Nephron (organoid): ENCODE measurements around the gene MCEE.
"Not testable (repeated sequence)": the region's sequence is repeated elsewhere in the genome, so short reads cannot be mapped to it uniquely, and the experiment has no call there.

ENCODE experiments used
- H3K27ac Mint-ChIP-seq, 3 experiments: 2 replicates each; pipeline ENCODE4 v1.8.0; 2020; ENCODE audit warnings: mixed read lengths in 3 of 3, mild to moderate bottlenecking in 2 of 3, moderate library complexity in 1 of 3
- H3K27me3 Mint-ChIP-seq: 2 replicates; pipeline ENCODE4 v1.8.0; 2021; ENCODE audit warnings: low read depth, mild to moderate bottlenecking, moderate library complexity, mixed read lengths
- H3K36me3 Mint-ChIP-seq: 2 replicates; pipeline ENCODE4 v1.8.0; 2020; ENCODE audit warnings: low read depth, mixed read lengths
- H3K4me1 Mint-ChIP-seq: 2 replicates; pipeline ENCODE4 v1.8.0; 2020; ENCODE audit warnings: mixed read lengths
- H3K4me3 Mint-ChIP-seq, 3 experiments: 2 replicates each; pipeline ENCODE4 v1.8.0; 2020; ENCODE audit warnings: mild to moderate bottlenecking in 3 of 3, mixed read lengths in 3 of 3, moderate library complexity in 2 of 3
- H3K9me3 Mint-ChIP-seq: 2 replicates; pipeline ENCODE4 v1.8.0; 2020; ENCODE audit warnings: mixed read lengths
- TF ChIP-seq, protein P1 (sequence below), 3 experiments: fragments of 200-600 bp; sonication (generic); IDR thresholded peaks; one replicate each; pipeline ENCODE4 v1.5.0; 2021; ENCODE audit warnings: antibody characterized with exemption in 3 of 3; ENCODE audit not compliant: unreplicated experiment in 3 of 3

MCEE gene

DNA sequence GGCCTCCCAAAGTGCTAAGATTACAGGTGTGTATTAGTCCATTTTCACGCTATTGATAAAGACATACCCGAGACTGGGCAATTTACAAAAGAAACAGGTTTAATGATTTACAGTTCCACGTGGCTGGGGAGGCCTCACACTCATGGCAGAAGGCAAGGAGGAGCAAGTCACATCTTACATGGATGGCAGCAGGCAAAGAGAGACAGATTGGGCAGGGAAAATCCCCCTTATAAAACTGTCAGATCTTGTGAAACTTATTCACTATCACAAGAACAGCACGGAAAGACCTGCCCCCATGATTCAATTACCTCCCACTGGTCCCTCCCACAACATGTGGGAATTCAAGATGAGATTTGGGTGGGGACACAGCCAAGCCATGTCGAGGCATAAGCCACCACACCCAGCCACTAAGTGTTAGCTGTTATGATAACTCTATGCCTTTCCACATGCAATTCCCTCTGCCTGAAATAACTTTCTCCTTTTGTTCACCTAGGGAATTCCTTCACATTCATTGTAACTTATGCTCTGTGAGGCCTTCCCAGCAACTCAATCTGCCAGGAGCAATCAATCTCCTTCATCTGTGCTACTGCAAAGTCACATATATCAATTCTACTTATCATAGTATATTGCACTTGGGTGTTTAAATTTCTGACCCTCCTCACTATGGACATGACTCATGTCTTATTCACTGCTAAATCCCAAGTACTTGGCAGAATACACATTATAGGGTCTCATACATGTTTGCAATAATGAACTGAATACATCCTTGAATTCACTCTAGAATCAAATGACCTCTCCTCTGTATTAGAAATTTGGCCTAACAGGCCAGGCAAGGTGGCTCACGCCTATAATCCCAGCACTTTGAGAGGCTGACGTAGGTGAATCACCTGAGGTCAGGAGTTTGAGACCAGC, 7.4 kb downstream of the MCEE start:
- Mint-ChIP-seq H3K27me3 (no peaks in the 10 kb centered on the region), H3K27ac (no peak overlapping the region), H3K36me3 (peaks cover 46% of the 10 kb centered on the region), H3K9me3 (no peaks in the 10 kb centered on the region), H3K4me3 (no peak overlapping the region), H3K4me1 (peaks cover 6% of the 10 kb centered on the region)
- TF ChIP-seq, protein P1, sequence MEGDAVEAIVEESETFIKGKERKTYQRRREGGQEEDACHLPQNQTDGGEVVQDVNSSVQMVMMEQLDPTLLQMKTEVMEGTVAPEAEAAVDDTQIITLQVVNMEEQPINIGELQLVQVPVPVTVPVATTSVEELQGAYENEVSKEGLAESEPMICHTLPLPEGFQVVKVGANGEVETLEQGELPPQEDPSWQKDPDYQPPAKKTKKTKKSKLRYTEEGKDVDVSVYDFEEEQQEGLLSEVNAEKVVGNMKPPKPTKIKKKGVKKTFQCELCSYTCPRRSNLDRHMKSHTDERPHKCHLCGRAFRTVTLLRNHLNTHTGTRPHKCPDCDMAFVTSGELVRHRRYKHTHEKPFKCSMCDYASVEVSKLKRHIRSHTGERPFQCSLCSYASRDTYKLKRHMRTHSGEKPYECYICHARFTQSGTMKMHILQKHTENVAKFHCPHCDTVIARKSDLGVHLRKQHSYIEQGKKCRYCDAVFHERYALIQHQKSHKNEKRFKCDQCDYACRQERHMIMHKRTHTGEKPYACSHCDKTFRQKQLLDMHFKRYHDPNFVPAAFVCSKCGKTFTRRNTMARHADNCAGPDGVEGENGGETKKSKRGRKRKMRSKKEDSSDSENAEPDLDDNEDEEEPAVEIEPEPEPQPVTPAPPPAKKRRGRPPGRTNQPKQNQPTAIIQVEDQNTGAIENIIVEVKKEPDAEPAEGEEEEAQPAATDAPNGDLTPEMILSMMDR (IDR thresholded peaks at IDR 0.05; ENCODE audit: unreplicated experiment in 3 of 3) = no peak

DNA sequence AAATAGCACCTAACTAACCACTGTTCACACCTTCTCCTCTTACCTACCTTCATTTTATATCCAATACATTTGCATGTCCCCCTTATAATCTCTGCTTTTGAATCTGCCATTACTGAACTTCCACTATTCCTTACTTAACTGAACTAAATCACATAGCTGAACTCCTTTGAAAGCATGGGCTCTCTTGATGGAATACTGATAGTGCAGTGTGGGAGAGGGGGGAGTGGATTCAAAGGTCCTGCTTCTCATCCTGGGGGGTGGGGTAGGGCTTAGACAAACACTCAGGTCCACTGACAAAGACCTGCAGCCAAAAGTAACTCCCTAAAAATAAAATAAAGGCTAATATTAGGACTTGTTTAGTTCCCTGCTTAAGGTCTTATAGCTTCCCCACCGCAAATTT, 8.6 kb downstream of the MCEE start:
- no peak overlapping the region for H3K27ac Mint-ChIP-seq
- H3K4me1 Mint-ChIP-seq = no peaks in the 10 kb centered on the region
- H3K9me3 Mint-ChIP-seq = no peaks in the 10 kb centered on the region
- no peaks in the 10 kb centered on the region for H3K27me3 Mint-ChIP-seq
- TF ChIP-seq, protein P1 (IDR thresholded peaks at IDR 0.05; ENCODE audit: unreplicated experiment in 3 of 3) = no peak
- H3K4me3 Mint-ChIP-seq = no peak overlapping the region
- H3K36me3 Mint-ChIP-seq = peaks cover 51% of the 10 kb centered on the region

GRCh38 chr2:71120195-71120594, 9.8 kb downstream of the MCEE start:
- Mint-ChIP-seq H3K9me3 (no peaks in the 10 kb centered on the region), H3K27ac (no peak overlapping the region), H3K4me1 (no peaks in the 10 kb centered on the region), H3K27me3 (no peaks in the 10 kb centered on the region), H3K4me3 (no peak overlapping the region), H3K36me3 (peaks cover 58% of the 10 kb centered on the region)
- TF ChIP-seq, protein P1 (IDR thresholded peaks at IDR 0.05; ENCODE audit: unreplicated experiment in 3 of 3) = no peak

DNA sequence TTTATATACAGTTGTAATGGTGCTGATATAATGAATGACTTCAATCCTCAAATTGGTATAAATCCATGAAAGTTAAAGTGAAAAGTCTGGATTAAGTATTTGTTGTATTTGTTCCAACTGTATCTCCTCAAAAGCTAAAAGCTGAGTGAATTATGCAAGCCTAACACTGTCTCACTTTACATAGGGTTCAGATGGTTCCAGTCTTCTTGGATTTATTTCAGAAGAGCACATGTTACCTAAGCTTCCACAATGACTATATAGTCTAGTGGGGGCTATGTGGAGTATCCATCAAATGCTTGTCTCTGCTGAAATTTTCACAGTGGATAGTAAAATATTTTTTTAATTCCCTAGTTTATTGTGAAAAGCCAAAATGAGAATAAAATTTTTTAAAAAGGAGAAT, 13.0 kb downstream of the MCEE start:
- Mint-ChIP-seq H3K4me1 (no peaks in the 10 kb centered on the region), H3K27ac (no peak overlapping the region), H3K27me3 (no peaks in the 10 kb centered on the region), H3K9me3 (no peaks in the 10 kb centered on the region), H3K4me3 (no peak overlapping the region), H3K36me3 (peaks cover 65% of the 10 kb centered on the region)
- TF ChIP-seq, protein P1 (IDR thresholded peaks at IDR 0.05; ENCODE audit: unreplicated experiment in 3 of 3) = no peak

GRCh38 chr2:71113843-71114242, 16.2 kb downstream of the MCEE start:
- H3K27me3 Mint-ChIP-seq = no peaks in the 10 kb centered on the region
- H3K36me3 Mint-ChIP-seq = peaks cover 58% of the 10 kb centered on the region
- H3K27ac Mint-ChIP-seq = no peak overlapping the region
- H3K9me3 Mint-ChIP-seq = no peaks in the 10 kb centered on the region
- no peaks in the 10 kb centered on the region for H3K4me1 Mint-ChIP-seq
- TF ChIP-seq, protein P1 (IDR thresholded peaks at IDR 0.05; ENCODE audit: unreplicated experiment in 3 of 3) = no peak
- H3K4me3 Mint-ChIP-seq = no peak overlapping the region

- TF ChIP-seq, protein P1 (IDR thresholded peaks at IDR 0.05; ENCODE audit: unreplicated experiment in 3 of 3) = no peak
- Mint-ChIP-seq H3K9me3 (peaks cover 4% of the 10 kb centered on the region), H3K27ac (no peak overlapping the region), H3K36me3 (peaks cover 24% of the 10 kb centered on the region), H3K27me3 (no peaks in the 10 kb centered on the region), H3K4me3 (no peak overlapping the region), H3K4me1 (no peaks in the 10 kb centered on the region)
Observed at GRCh38 chr2:71108091-71108490, 21.9 kb downstream of the MCEE start.

DNA sequence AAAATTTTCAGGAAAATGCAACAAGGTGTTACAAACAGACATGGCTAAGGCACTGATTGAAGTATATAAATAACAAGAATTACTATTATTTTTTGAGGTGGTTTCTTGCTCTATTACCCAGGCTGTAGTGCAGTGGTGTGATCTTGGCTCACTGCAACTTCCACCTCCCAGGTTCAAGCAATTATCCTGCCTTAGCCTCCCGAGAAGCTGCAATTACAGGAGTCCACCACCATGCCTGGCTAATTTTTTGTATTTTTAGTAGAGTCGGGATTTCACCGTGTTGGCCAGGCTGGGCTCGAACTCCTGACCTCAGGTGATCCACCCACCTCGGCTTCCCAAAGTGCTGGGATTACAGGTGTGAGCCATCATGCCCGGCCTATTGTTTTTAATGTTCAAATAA, 23.6 kb downstream of the MCEE start:
- peaks cover 14% of the 10 kb centered on the region for H3K36me3 Mint-ChIP-seq
- not testable (repeated sequence) for H3K4me3 Mint-ChIP-seq, H3K27me3 Mint-ChIP-seq, H3K4me1 Mint-ChIP-seq, H3K27ac Mint-ChIP-seq, H3K9me3 Mint-ChIP-seq
